ENCODE data around the gene MIPOL1. TPM values are rescaled to one million over a fixed set of nuclear protein-coding genes. Genes with fewer than 3 reads are reported as not detected.

Gene MIPOL1
- total and polyA plus RNA-seq, 5 donors from 2014 or later: not detected

DNA sequence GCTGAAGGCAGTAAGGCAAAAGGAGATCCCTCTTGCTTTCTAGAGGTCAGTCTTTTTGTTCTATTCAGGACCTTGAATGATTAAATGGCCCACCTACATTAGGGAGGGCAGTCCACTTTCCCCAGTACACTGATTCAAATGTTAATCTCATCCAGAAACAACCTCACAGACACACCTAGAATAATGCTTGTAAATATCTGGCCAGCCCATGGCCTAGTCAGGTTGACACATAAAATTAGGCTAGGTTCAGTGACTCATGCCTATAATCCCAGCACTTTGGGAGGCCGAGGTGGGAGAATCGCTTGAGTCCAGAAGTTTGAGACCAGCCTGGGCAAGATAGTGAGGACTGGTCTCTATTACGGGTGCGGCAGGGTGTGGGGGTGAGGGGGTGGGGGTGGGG, 43.5 kb downstream of the MIPOL1 start:
- Mint-ChIP-seq H3K27ac (no peak overlapping the region), H3K9me3 (no peaks in the 10 kb centered on the region), H3K4me3 (no peak overlapping the region), H3K27me3 (no peaks in the 10 kb centered on the region), H3K36me3 (no peaks in the 10 kb centered on the region), H3K4me1 (no peaks in the 10 kb centered on the region)
- Histone ChIP-seq H3K4me3 (ENCODE audit: low read depth, low read length) (no peak overlapping the region), H3K27ac (ENCODE audit: insufficient read depth, low read length, poor library complexity, severe bottlenecking) (no peak overlapping the region), H3K36me3 (ENCODE audit: control insufficient read depth, insufficient read depth, low read length) (no peaks in the 10 kb centered on the region), H3K4me1 (ENCODE audit: control insufficient read depth, insufficient read depth, low read length, poor library complexity, severe bottlenecking) (no peaks in the 10 kb centered on the region), H3K9me3 (ENCODE audit: control insufficient read depth in 2 of 2, low read length in 2 of 2) (no peaks in the 10 kb centered on the region), H3K27me3 (ENCODE audit: control insufficient read depth, insufficient read depth, low read length) (no peaks in the 10 kb centered on the region)
- ATAC-seq (ENCODE audit: low read depth in 2 of 2) (no peak), DNase-seq (no peak)

DNA sequence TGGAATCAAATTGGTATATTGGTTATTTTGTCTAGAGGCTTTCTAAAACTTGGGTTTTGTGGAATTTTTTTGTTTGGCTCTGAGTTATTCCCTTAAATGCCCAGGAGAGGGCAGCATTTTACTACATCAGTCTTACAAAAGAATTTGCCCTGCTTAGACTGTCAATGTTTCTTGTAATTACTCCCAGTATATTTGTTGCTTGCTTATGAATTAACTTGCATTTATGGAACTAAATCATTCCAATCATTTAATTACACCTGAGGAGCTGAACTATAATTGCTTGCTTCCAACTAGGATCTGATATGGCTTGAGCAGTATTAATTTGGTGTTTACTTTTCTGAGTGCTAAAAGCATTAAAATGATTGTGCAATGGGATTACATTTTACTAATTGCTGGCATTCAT, 48.7 kb downstream of the MIPOL1 start:
- Histone ChIP-seq H3K4me3 (ENCODE audit: low read depth, low read length) (no peak overlapping the region), H3K27ac (ENCODE audit: insufficient read depth, low read length, poor library complexity, severe bottlenecking) (no peak overlapping the region), H3K9me3 (ENCODE audit: control insufficient read depth in 2 of 2, low read length in 2 of 2) (no peaks in the 10 kb centered on the region), H3K36me3 (ENCODE audit: control insufficient read depth, insufficient read depth, low read length) (no peaks in the 10 kb centered on the region), H3K4me1 (ENCODE audit: control insufficient read depth, insufficient read depth, low read length, poor library complexity, severe bottlenecking) (no peaks in the 10 kb centered on the region), H3K27me3 (ENCODE audit: control insufficient read depth, insufficient read depth, low read length) (no peaks in the 10 kb centered on the region)
- Mint-ChIP-seq H3K27ac (no peak overlapping the region), H3K27me3 (no peaks in the 10 kb centered on the region), H3K36me3 (no peaks in the 10 kb centered on the region), H3K9me3 (no peaks in the 10 kb centered on the region), H3K4me3 (no peak overlapping the region), H3K4me1 (no peaks in the 10 kb centered on the region)
- peak in 1 of 3 donors; percentile 38 for DNase-seq
- ATAC-seq (ENCODE audit: low read depth in 2 of 2): no peak

GRCh38 chr14:37247791-37248461, 50.2 kb downstream of the MIPOL1 start:
- Mint-ChIP-seq H3K27ac (no peak overlapping the region), H3K4me3 (no peak overlapping the region), H3K27me3 (no peaks in the 10 kb centered on the region), H3K4me1 (no peaks in the 10 kb centered on the region), H3K36me3 (no peaks in the 10 kb centered on the region), H3K9me3 (no peaks in the 10 kb centered on the region)
- no peaks in the 10 kb centered on the region for H3K27me3 ChIP-seq (ENCODE audit: control insufficient read depth, insufficient read depth, low read length)
- no peak for DNase-seq
- no peak overlapping the region for H3K27ac ChIP-seq (ENCODE audit: insufficient read depth, low read length, poor library complexity, severe bottlenecking)
- no peak for ATAC-seq (ENCODE audit: low read depth in 2 of 2)
- H3K9me3 ChIP-seq (ENCODE audit: control insufficient read depth in 2 of 2, low read length in 2 of 2): no peaks in the 10 kb centered on the region
- no peak overlapping the region for H3K4me3 ChIP-seq (ENCODE audit: low read depth, low read length)
- no peaks in the 10 kb centered on the region for H3K4me1 ChIP-seq (ENCODE audit: control insufficient read depth, insufficient read depth, low read length, poor library complexity, severe bottlenecking)
- no peaks in the 10 kb centered on the region for H3K36me3 ChIP-seq (ENCODE audit: control insufficient read depth, insufficient read depth, low read length)

DNA sequence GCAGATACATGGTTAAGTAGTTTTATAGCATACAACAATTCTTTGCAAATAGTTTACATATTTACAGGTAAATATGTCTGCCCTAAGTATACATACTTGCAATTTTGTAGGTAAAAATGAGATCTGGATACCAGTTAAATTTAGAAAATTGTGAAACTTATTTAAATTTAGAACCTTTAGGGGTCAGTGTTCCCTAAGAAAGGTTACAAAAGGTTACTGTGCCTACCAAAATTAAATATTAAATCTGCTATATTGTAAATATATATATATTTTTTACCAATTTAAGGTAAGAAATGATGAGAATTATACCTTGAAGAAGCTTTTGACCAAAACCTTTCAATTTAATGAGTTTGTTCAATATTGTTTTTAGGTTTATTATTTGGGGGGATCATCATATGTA, 54.0 kb downstream of the MIPOL1 start:
- Mint-ChIP-seq H3K27ac (no peak overlapping the region), H3K4me1 (no peaks in the 10 kb centered on the region), H3K4me3 (no peak overlapping the region), H3K36me3 (no peaks in the 10 kb centered on the region), H3K27me3 (no peaks in the 10 kb centered on the region), H3K9me3 (no peaks in the 10 kb centered on the region)
- no peak overlapping the region for H3K27ac ChIP-seq (ENCODE audit: insufficient read depth, low read length, poor library complexity, severe bottlenecking)
- no peak for ATAC-seq (ENCODE audit: low read depth in 2 of 2)
- H3K9me3 ChIP-seq (ENCODE audit: control insufficient read depth in 2 of 2, low read length in 2 of 2): no peaks in the 10 kb centered on the region
- no peaks in the 10 kb centered on the region for H3K4me1 ChIP-seq (ENCODE audit: control insufficient read depth, insufficient read depth, low read length, poor library complexity, severe bottlenecking)
- DNase-seq: no peak
- no peaks in the 10 kb centered on the region for H3K36me3 ChIP-seq (ENCODE audit: control insufficient read depth, insufficient read depth, low read length)
- no peaks in the 10 kb centered on the region for H3K27me3 ChIP-seq (ENCODE audit: control insufficient read depth, insufficient read depth, low read length)
- no peak overlapping the region for H3K4me3 ChIP-seq (ENCODE audit: low read depth, low read length)

GRCh38 chr14:37252434-37252833, 54.7 kb downstream of the MIPOL1 start:
- Mint-ChIP-seq H3K36me3 (no peaks in the 10 kb centered on the region), H3K4me1 (no peaks in the 10 kb centered on the region), H3K9me3 (no peaks in the 10 kb centered on the region), H3K27me3 (no peaks in the 10 kb centered on the region), H3K27ac (no peak overlapping the region), H3K4me3 (no peak overlapping the region)
- no peak overlapping the region for H3K27ac ChIP-seq (ENCODE audit: insufficient read depth, low read length, poor library complexity, severe bottlenecking)
- no peaks in the 10 kb centered on the region for H3K27me3 ChIP-seq (ENCODE audit: control insufficient read depth, insufficient read depth, low read length)
- no peaks in the 10 kb centered on the region for H3K4me1 ChIP-seq (ENCODE audit: control insufficient read depth, insufficient read depth, low read length, poor library complexity, severe bottlenecking)
- H3K9me3 ChIP-seq (ENCODE audit: control insufficient read depth in 2 of 2, low read length in 2 of 2): no peaks in the 10 kb centered on the region
- H3K4me3 ChIP-seq (ENCODE audit: low read depth, low read length): no peak overlapping the region
- no peak for ATAC-seq (ENCODE audit: low read depth in 2 of 2)
- H3K36me3 ChIP-seq (ENCODE audit: control insufficient read depth, insufficient read depth, low read length): no peaks in the 10 kb centered on the region
- no peak for DNase-seq

GRCh38 chr14:37253905-37254304, 56.2 kb downstream of the MIPOL1 start:
- Mint-ChIP-seq H3K27ac (no peak overlapping the region), H3K4me1 (no peaks in the 10 kb centered on the region), H3K27me3 (no peaks in the 10 kb centered on the region), H3K36me3 (no peaks in the 10 kb centered on the region), H3K4me3 (no peak overlapping the region), H3K9me3 (no peaks in the 10 kb centered on the region)
- DNase-seq (no peak), ATAC-seq (ENCODE audit: low read depth in 2 of 2) (no peak)
- no peaks in the 10 kb centered on the region for H3K27me3 ChIP-seq (ENCODE audit: control insufficient read depth, insufficient read depth, low read length)
- H3K4me3 ChIP-seq (ENCODE audit: low read depth, low read length): no peak overlapping the region
- H3K36me3 ChIP-seq (ENCODE audit: control insufficient read depth, insufficient read depth, low read length): no peaks in the 10 kb centered on the region
- no peak overlapping the region for H3K27ac ChIP-seq (ENCODE audit: insufficient read depth, low read length, poor library complexity, severe bottlenecking)
- no peaks in the 10 kb centered on the region for H3K9me3 ChIP-seq (ENCODE audit: control insufficient read depth in 2 of 2, low read length in 2 of 2)
- no peaks in the 10 kb centered on the region for H3K4me1 ChIP-seq (ENCODE audit: control insufficient read depth, insufficient read depth, low read length, poor library complexity, severe bottlenecking)

DNA sequence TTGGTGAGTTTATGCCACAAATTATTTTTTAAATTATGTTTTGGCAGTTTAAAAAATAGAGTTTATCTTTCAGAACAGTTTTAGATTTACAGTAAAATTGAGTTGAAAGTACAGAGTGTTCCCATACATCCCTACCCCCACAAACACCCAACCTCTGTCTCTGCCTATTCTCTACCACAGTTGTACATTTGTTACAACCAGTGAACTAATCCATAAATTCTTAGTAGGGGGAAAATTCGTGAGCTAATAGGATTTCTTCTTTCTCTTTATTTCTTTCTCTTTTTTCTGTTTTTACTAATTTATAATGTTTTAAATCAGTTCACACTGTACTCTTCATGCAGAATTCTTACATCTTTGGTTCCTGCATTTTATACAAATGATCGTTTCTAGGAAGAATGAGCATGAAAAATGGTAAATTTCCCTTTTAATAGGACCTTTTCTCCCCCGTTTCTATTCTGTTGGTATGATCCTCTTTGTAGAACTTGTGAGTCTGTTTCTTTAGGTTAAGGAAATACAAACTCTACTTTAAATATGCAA, 56.7 kb downstream of the MIPOL1 start:
- no peaks in the 10 kb centered on the region for H3K4me1 ChIP-seq (ENCODE audit: control insufficient read depth, insufficient read depth, low read length, poor library complexity, severe bottlenecking)
- no peaks in the 10 kb centered on the region for H3K27me3 Mint-ChIP-seq
- H3K27ac ChIP-seq (ENCODE audit: insufficient read depth, low read length, poor library complexity, severe bottlenecking): no peak overlapping the region
- H3K36me3 Mint-ChIP-seq: no peaks in the 10 kb centered on the region
- DNase-seq (no peak), ATAC-seq (ENCODE audit: low read depth in 2 of 2) (no peak)
- no peaks in the 10 kb centered on the region for H3K9me3 ChIP-seq (ENCODE audit: control insufficient read depth in 2 of 2, low read length in 2 of 2)
- H3K36me3 ChIP-seq (ENCODE audit: control insufficient read depth, insufficient read depth, low read length): no peaks in the 10 kb centered on the region
- no peaks in the 10 kb centered on the region for H3K4me1 Mint-ChIP-seq
- H3K27me3 ChIP-seq (ENCODE audit: control insufficient read depth, insufficient read depth, low read length): no peaks in the 10 kb centered on the region
- H3K4me3 ChIP-seq (ENCODE audit: low read depth, low read length): no peak overlapping the region
- no peak overlapping the region for H3K27ac Mint-ChIP-seq
- H3K9me3 Mint-ChIP-seq: no peaks in the 10 kb centered on the region
- no peak overlapping the region for H3K4me3 Mint-ChIP-seq

GRCh38 chr14:37257501-37258070, 59.8 kb downstream of the MIPOL1 start:
- ATAC-seq (ENCODE audit: low read depth in 2 of 2): no peak
- Histone ChIP-seq H3K27ac (ENCODE audit: insufficient read depth, low read length, poor library complexity, severe bottlenecking) (no peak overlapping the region), H3K4me3 (ENCODE audit: low read depth, low read length) (no peak overlapping the region), H3K27me3 (ENCODE audit: control insufficient read depth, insufficient read depth, low read length) (no peaks in the 10 kb centered on the region), H3K36me3 (ENCODE audit: control insufficient read depth, insufficient read depth, low read length) (no peaks in the 10 kb centered on the region), H3K4me1 (ENCODE audit: control insufficient read depth, insufficient read depth, low read length, poor library complexity, severe bottlenecking) (no peaks in the 10 kb centered on the region), H3K9me3 (ENCODE audit: control insufficient read depth in 2 of 2, low read length in 2 of 2) (no peaks in the 10 kb centered on the region)
- Mint-ChIP-seq H3K4me1 (no peaks in the 10 kb centered on the region), H3K27ac (no peak overlapping the region), H3K27me3 (no peaks in the 10 kb centered on the region), H3K4me3 (no peak overlapping the region), H3K36me3 (no peaks in the 10 kb centered on the region), H3K9me3 (no peaks in the 10 kb centered on the region)
- no peak for DNase-seq
